Transverse colon (tissue), 4 donors: ENCODE data around the gene MISP3. TPM values are rescaled to one million over a fixed set of nuclear protein-coding genes. Genes with fewer than 3 reads are reported as not detected.

Experiments used
- DNase-seq: peaks from one replicate; pipeline ENCODE4 v3.0.0-alpha.2; 2019
- H3K27ac ChIP-seq, 4 donors: fragments of 200-600 bp; sonication (generic); 2 replicates each; pipeline ENCODE4 v1.5.1; 2016 to 2018; ENCODE audit warnings: inconsistent platforms in 4 of 4
- H3K27me3 ChIP-seq: fragments of 200-600 bp; sonication (generic); 2 replicates; pipeline ENCODE4 v1.5.1; 2017; ENCODE audit warnings: inconsistent platforms
- H3K36me3 ChIP-seq, 4 donors: fragments of 200-600 bp; sonication (generic); 2 replicates each; pipeline ENCODE4 v1.5.1; 2017 to 2019; ENCODE audit warnings: inconsistent platforms in 4 of 4
- H3K4me1 ChIP-seq, 4 donors: fragments of 200-600 bp; sonication (generic); 2 replicates each; pipeline ENCODE4 v1.5.1; 2017 to 2020; ENCODE audit warnings: inconsistent platforms in 4 of 4
- H3K4me3 ChIP-seq, 4 donors: fragments of 200-600 bp; sonication (generic); 1 replicate in 1 of 4; 2 replicates in 3 of 4; pipeline versions ENCODE4 v1.5.1 to v1.6.1; 2017 to 2019; ENCODE audit warnings: inconsistent platforms in 4 of 4
- H3K9me3 ChIP-seq, 2 donors: fragments of 200-600 bp; sonication (generic); 2 replicates each; pipeline ENCODE4 v1.5.1; 2017 to 2019; ENCODE audit warnings: inconsistent platforms in 2 of 2
- EP300 ChIP-seq: sonication (generic); formaldehyde crosslinking; IDR thresholded peaks from one replicate; pipeline ENCODE4 v1.6.1; 2017; ENCODE audit warnings: antibody characterized with exemption, low read depth
- POLR2A ChIP-seq: fragments of 450-650 bp; IDR thresholded peaks from one replicate; pipeline ENCODE4 v1.6.1; 2016; ENCODE audit warnings: antibody characterized with exemption, mild to moderate bottlenecking, moderate library complexity
- POLR2AphosphoS5 ChIP-seq, 3 donors: sonication (generic); formaldehyde crosslinking; IDR thresholded peaks; one replicate each; pipeline ENCODE4 v1.6.1; 2016; ENCODE audit warnings: antibody characterized with exemption in 3 of 3
- WGBS, 2 donors: methylation state at CpG; one replicate each; pipeline ENCODE4 v1.1.5; 2018; ENCODE audit warnings: low coverage in 1 of 2; 5-methylcytosine and 5-hydroxymethylcytosine counted together
- in situ Hi-C, 4 donors: fragments of 200-750 bp; cut with MboI; loops; one replicate each; pipeline versions ENCODE4 v1.15.0 to v1.15.1; 2017; ENCODE audit warnings: low sequenced_read_pairs in 3 of 4, low pct_ligation_motif_present in 1 of 4, low pct_unique_long_range_greater_than_20kb in 1 of 4
- intact Hi-C: fragments of 100-400 bp; cut with DNase I; formaldehyde crosslinking; loops from one replicate; pipeline ENCODE4 v1.15.1; 2023; ENCODE audit warnings: low total_unique reads
- total RNA-seq, 4 donors: library from RNA; depleted of rRNA; stranded (reverse); fragments of >200 nt; gene quantifications; one replicate each; pipeline ENCODE4 v1.1.0, GENCODE V29; 2016
- TF ChIP-seq, protein P1 (sequence below), 5 experiments: fragments of 200-600 bp in 3 of 5; fragments of 450-650 bp in 2 of 5; sonication (generic) in 3 of 5; IDR thresholded peaks; 1 replicate in 2 of 5; 2 replicates in 3 of 5; pipeline ENCODE4 v1.5.1; 2016 to 2017; ENCODE audit warnings: antibody characterized with exemption in 5 of 5, inconsistent platforms in 3 of 5, mild to moderate bottlenecking in 2 of 5, moderate library complexity in 1 of 5

The MISP3 gene
- total RNA-seq, 4 donors from 2014 or later = 23.8 to 115 (median 35.8) TPM

- Histone ChIP-seq H3K36me3 (no peaks in the 10 kb centered on the region), H3K4me3 (peak overlapping the region; percentile 92 to 99 (median 96)), H3K4me1 (peaks cover 28 to 75% (median 54%) of the 10 kb centered on the region in 4 donors), H3K27ac (peak overlapping the region; percentile 85 to 100 (median 97)), H3K27me3 (no peaks in the 10 kb centered on the region), H3K9me3 (no peaks in the 10 kb centered on the region)
- in situ Hi-C loops (no loop called here), intact Hi-C loops (no loop called here)
- WGBS, 2 donors = 20% methylated on average over 6 of the region's 6 CpGs; no CpG with 5 or more reads in 1 of the 2 donors
- no peak for DNase-seq
- no peak for TF ChIP-seq EP300
- TF ChIP-seq POLR2AphosphoS5 (IDR thresholded peaks at IDR 0.05) = no peak
- no peak for TF ChIP-seq POLR2A
- TF ChIP-seq, protein P1, sequence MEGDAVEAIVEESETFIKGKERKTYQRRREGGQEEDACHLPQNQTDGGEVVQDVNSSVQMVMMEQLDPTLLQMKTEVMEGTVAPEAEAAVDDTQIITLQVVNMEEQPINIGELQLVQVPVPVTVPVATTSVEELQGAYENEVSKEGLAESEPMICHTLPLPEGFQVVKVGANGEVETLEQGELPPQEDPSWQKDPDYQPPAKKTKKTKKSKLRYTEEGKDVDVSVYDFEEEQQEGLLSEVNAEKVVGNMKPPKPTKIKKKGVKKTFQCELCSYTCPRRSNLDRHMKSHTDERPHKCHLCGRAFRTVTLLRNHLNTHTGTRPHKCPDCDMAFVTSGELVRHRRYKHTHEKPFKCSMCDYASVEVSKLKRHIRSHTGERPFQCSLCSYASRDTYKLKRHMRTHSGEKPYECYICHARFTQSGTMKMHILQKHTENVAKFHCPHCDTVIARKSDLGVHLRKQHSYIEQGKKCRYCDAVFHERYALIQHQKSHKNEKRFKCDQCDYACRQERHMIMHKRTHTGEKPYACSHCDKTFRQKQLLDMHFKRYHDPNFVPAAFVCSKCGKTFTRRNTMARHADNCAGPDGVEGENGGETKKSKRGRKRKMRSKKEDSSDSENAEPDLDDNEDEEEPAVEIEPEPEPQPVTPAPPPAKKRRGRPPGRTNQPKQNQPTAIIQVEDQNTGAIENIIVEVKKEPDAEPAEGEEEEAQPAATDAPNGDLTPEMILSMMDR (IDR thresholded peaks at IDR 0.05) = no peak
Observed at GRCh38 chr19:14116525-14116917, 43.9 kb downstream of the MISP3 start.

GRCh38 chr19:14116918-14117578 lies 44.5 kb downstream of the MISP3 start:
- H3K27me3 ChIP-seq = no peaks in the 10 kb centered on the region
- in situ Hi-C loops = no loop called here
- WGBS, 2 donors = 0 to 1% methylated on average over 4 to 28 of the region's 33 CpGs
- H3K9me3 ChIP-seq = no peaks in the 10 kb centered on the region
- H3K36me3 ChIP-seq = no peaks in the 10 kb centered on the region
- H3K4me3 ChIP-seq = peak overlapping the region; percentile 92 to 99 (median 96)
- peak overlapping the region; percentile 85 to 100 (median 97) for H3K27ac ChIP-seq
- DNase-seq = no peak
- H3K4me1 ChIP-seq = peaks cover 28 to 69% (median 52%) of the 10 kb centered on the region in 4 donors
- intact Hi-C loops = no loop called here
- TF ChIP-seq POLR2AphosphoS5 (IDR thresholded peaks at IDR 0.05) (no peak), EP300 (no peak), POLR2A (no peak)
- TF ChIP-seq, protein P1 (IDR thresholded peaks at IDR 0.05) = no peak

GRCh38 chr19:14117668-14118164 lies 45.1 kb downstream of the MISP3 start, which contains the start of gene PRKACA:
PRKACA (minus strand) TSS chr19:14117762; CDS start chr19:14117547, 215 bp downstream.
- Histone ChIP-seq H3K27ac (peak within 1 kb of the TSS; percentile 94 to 100 (median 100)), H3K4me1 (peaks cover 23 to 63% (median 45%) of the 10 kb centered on the region in 4 donors), H3K27me3 (no peaks in the 10 kb centered on the region), H3K36me3 (no peaks in the 10 kb centered on the region), H3K4me3 (peak within 1 kb of the TSS; percentile 92 to 99 (median 96)), H3K9me3 (no peaks in the 10 kb centered on the region)
- WGBS, 2 donors = 1% methylated on average over 18 of the region's 67 CpGs; no CpG with 5 or more reads in 1 of the 2 donors
- TF ChIP-seq POLR2AphosphoS5 (IDR thresholded peaks at IDR 0.05) (peak; percentile 45 to 60 (median 59)), EP300 (no peak)
- TF ChIP-seq, protein P1 (IDR thresholded peaks at IDR 0.05) = no peak
- peak; percentile 99 for DNase-seq
- in situ Hi-C loops = no loop called here
- intact Hi-C loops = no loop called here

DNA sequence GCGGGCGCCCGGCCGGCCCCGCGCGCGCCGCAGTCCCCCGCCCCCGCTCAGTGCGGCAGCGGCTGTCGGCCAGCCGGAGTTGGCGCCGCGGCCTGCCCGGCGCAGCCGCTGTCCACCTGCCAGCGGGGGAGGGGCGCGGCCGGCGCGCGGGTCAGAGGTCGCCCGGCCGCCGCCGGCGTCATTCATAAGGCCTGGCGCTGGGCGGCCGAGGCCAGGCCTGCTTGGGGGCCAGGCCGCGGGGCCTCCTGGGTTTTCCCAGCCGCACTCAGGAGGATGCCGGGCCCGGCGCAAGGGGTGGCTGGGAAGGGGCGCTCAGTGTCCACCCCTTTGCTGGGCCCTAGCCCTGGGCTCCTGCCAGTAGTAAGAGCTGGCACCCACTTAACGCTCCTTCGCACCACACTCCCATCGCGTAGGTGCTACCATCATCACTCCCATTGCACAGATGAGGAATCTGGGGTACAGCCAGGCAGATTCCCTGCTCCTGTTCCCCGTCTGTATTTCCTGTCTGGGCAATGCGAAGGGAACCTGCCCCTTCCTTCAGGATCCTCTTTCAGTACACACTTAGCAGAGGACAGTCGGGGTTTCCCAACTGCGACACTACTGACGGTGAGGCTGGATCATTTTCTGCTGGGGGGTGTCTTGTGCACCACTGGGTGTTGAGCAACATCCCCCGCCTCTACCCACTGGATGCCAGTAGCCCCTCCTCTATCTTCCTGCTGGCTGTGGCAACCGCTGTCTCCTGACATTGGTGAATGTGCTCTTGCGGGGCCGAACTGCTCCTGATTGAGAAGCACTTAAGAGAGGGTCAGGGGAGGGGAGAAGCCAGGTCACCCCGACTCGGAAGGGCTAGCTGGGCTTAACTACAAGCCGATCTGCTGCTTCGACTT lies 45.8 kb downstream of the MISP3 start:
- no peaks in the 10 kb centered on the region for H3K27me3 ChIP-seq
- peaks cover 16 to 56% (median 38%) of the 10 kb centered on the region in 4 donors for H3K4me1 ChIP-seq
- DNase-seq = peak; percentile 73
- intact Hi-C loops (no loop called here), in situ Hi-C loops (no loop called here)
- H3K9me3 ChIP-seq = no peaks in the 10 kb centered on the region
- WGBS, 2 donors = 11% methylated on average over 26 of the region's 61 CpGs; no CpG with 5 or more reads in 1 of the 2 donors
- TF ChIP-seq POLR2AphosphoS5 (IDR thresholded peaks at IDR 0.05) (peak; percentile 35 to 60 (median 59)), POLR2A (peak; percentile 52), EP300 (no peak)
- TF ChIP-seq, protein P1 (IDR thresholded peaks at IDR 0.05) = no peak
- H3K36me3 ChIP-seq = no peaks in the 10 kb centered on the region
- H3K4me3 ChIP-seq = peak overlapping the region; percentile 49 to 92 (median 55)
- H3K27ac ChIP-seq = peak overlapping the region; percentile 94 to 100 (median 100)
